GM18498 (cell line): ENCODE data around the gene CBY2.

ENCODE experiments used
- ATAC-seq: cut with Tn5 transposase; IDR thresholded peaks from one replicate; pipeline ENCODE4 v1.9.1; 2021; ENCODE audit warnings: mild to moderate bottlenecking, moderate library complexity; ENCODE audit not compliant: unreplicated experiment

Gene CBY2

GRCh38 chr13:45700971-45701900, 884 bp upstream of the CBY2 start:
- ATAC-seq, result peak; percentile 63

GRCh38 chr13:45702869-45703391, 810 bp downstream of the CBY2 start:
- no peak for ATAC-seq

GRCh38 chr13:45704211-45704739, 2.2 kb downstream of the CBY2 start:
- ATAC-seq, result no peak

- no peak for ATAC-seq
Observed at GRCh38 chr13:45704854-45705695, 3.0 kb downstream of the CBY2 start.

- ATAC-seq, result peak; percentile 49
Observed at GRCh38 chr13:45705918-45706317, 3.8 kb downstream of the CBY2 start.

- ATAC-seq, result no peak
Observed at GRCh38 chr13:45707516-45708100, 5.5 kb downstream of the CBY2 start.

- ATAC-seq, result no peak
Observed at GRCh38 chr13:45711951-45712350, 9.8 kb downstream of the CBY2 start.

GRCh38 chr13:45713106-45713690, 11.1 kb downstream of the CBY2 start:
- no peak for ATAC-seq

- ATAC-seq, result no peak
Observed at GRCh38 chr13:45713721-45714120, 11.6 kb downstream of the CBY2 start.

GRCh38 chr13:45714170-45714569, 12.1 kb downstream of the CBY2 start:
- ATAC-seq, result no peak

- ATAC-seq, result no peak
Observed at GRCh38 chr13:45715351-45715750, 13.2 kb downstream of the CBY2 start.

- no peak for ATAC-seq
Observed at GRCh38 chr13:45717349-45717748, 15.2 kb downstream of the CBY2 start.

- peak; percentile 74 for ATAC-seq
Observed at GRCh38 chr13:45718063-45718462, 15.9 kb downstream of the CBY2 start.

- no peak for ATAC-seq
Observed at GRCh38 chr13:45718992-45719391, 16.9 kb downstream of the CBY2 start.

GRCh38 chr13:45721203-45721731, 19.1 kb downstream of the CBY2 start:
- no peak for ATAC-seq

- ATAC-seq, result no peak
Observed at GRCh38 chr13:45723798-45724197, 21.7 kb downstream of the CBY2 start.

GRCh38 chr13:45728759-45729158, 26.6 kb downstream of the CBY2 start:
- no peak for ATAC-seq

GRCh38 chr13:45731455-45731854, 29.3 kb downstream of the CBY2 start:
- ATAC-seq, result no peak

GRCh38 chr13:45732916-45733315, 30.8 kb downstream of the CBY2 start:
- no peak for ATAC-seq

GRCh38 chr13:45733361-45733760, 31.2 kb downstream of the CBY2 start:
- no peak for ATAC-seq
